GM12801 (cell line): ENCODE data around the gene IHH.

Experiments
- TF ChIP-seq, protein P1 (sequence below): IDR thresholded peaks from one replicate; pipeline ENCODE4 v1.5.1; 2011; ENCODE audit warnings: control low read depth; ENCODE audit not compliant: insufficient read length; ENCODE audit errors: extremely low read depth

Gene IHH

GRCh38 chr2:219021591-219021990, 39.1 kb downstream of the IHH start:
- TF ChIP-seq, protein P1, sequence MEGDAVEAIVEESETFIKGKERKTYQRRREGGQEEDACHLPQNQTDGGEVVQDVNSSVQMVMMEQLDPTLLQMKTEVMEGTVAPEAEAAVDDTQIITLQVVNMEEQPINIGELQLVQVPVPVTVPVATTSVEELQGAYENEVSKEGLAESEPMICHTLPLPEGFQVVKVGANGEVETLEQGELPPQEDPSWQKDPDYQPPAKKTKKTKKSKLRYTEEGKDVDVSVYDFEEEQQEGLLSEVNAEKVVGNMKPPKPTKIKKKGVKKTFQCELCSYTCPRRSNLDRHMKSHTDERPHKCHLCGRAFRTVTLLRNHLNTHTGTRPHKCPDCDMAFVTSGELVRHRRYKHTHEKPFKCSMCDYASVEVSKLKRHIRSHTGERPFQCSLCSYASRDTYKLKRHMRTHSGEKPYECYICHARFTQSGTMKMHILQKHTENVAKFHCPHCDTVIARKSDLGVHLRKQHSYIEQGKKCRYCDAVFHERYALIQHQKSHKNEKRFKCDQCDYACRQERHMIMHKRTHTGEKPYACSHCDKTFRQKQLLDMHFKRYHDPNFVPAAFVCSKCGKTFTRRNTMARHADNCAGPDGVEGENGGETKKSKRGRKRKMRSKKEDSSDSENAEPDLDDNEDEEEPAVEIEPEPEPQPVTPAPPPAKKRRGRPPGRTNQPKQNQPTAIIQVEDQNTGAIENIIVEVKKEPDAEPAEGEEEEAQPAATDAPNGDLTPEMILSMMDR = no peak

DNA sequence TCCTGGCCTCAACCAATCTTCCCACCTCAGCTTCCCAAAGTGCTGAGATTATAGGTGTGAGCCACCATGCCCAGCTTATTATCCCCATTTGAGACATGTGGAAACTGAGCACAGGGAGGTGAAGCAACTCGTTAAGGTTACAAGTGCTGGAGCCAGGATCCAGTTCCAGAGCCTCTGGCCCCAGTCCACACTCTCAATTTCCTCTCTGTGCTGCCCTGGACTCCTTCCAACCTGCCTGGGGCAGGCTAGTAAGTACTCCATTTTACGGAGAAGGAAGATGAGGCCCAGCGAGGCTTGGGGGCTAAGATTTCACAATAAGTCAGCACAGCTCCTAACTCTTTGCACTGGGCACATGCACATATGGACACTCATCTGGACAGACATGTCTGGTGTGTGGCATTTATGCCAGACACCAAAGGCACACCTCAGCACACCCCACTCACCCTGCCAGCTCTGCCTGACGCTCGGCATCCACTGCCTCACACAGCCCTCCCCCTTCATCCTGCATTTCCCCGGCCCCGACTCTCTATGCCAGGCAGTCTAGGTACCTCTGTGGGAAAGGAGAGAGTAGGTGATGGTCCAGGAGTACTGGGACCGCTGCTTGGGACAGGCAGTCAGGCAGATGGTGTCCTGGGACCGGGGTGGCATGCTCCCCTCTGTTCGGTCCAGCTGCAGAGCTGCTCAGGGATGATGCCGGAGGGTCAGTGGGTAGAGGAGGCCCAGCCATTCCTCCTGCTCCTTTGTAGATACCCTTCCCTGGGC, 39.9 kb downstream of the IHH start:
- TF ChIP-seq, protein P1 = no peak

DNA sequence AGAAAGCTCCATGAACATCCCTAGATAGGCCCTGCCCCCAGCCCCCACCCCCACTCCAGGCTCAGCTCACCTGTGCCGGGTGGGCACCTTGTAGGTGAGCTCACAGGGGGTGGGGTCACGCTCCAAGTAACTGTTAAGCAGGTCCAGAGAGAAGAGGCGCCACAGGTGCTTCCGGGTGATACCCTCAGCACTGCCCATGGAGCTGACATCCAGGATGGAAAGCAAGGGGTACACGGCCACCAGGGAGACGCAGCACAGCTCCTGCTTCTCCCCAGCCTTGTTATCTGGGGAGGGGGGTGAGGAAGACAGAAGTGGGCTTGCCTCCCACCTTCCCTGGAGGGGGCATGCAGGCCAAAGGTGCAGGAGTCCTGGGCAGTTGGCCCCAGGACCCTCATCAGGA, 41.3 kb downstream of the IHH start:
- TF ChIP-seq, protein P1 = no peak

- TF ChIP-seq, protein P1 = no peak
These were observed 42.0 kb downstream of the IHH start for GRCh38 chr2:219018726-219019125.

GRCh38 chr2:219018286-219018685, 42.4 kb downstream of the IHH start:
- TF ChIP-seq, protein P1 = no peak

- TF ChIP-seq, protein P1 = no peak
These were observed 43.4 kb downstream of the IHH start for GRCh38 chr2:219017201-219017931.

GRCh38 chr2:219016721-219017120, 44.0 kb downstream of the IHH start:
- TF ChIP-seq, protein P1 = no peak
